ENCODE data around the gene BUD23.

BUD23 gene

DNA sequence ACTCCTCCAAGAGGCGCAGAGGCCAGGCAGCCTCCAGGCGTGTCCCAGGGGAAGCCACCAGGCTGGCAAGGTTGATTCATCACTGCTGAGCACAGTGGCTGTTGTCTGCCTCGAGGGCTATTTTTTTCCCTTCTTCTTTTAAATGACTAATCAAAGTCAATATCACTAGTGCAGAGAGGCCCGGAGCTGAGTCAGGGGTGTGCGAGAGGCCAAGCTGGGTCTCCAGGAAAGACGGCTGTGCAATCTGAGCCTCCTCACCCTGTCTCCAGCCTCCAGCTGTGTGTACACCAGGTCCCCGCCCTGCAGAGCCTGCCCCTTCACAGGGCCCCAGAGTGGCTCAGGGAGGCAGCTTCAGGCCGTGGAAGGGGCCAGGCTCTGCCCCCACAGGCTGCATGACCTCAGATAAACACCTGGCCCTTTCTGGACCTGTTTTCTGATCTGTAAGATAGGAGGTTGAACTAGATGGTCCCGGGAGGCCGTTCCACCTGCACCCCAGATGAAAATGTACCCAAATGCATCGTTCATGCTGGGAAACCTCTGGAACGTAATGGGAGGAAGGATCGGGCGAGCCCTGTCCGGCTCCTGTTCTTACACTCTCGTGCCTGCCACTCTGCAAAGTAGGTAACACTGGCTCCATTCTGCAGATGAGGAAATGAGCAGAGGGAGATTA is 32.4 kb downstream of the BUD23 start:
- TF ChIP-seq CTCF (conservative IDR thresholded peaks at IDR 0.05; ENCODE audit: control insufficient read depth, insufficient read depth, low read depth, low read length) = no peak
- DNase-seq (ENCODE audit: low read depth) = peak; percentile 98
- peak overlapping the region; percentile 1 for H3K4me3 ChIP-seq (ENCODE audit: control insufficient read depth, low read depth, low read length)

- no peak overlapping the region for H3K4me3 ChIP-seq (ENCODE audit: control insufficient read depth, low read depth, low read length)
- DNase-seq (ENCODE audit: low read depth) = peak; percentile 19
- no peak for TF ChIP-seq CTCF (conservative IDR thresholded peaks at IDR 0.05; ENCODE audit: control insufficient read depth, insufficient read depth, low read depth, low read length)
Observed at GRCh38 chr7:73716318-73716890, 33.0 kb downstream of the BUD23 start.

DNA sequence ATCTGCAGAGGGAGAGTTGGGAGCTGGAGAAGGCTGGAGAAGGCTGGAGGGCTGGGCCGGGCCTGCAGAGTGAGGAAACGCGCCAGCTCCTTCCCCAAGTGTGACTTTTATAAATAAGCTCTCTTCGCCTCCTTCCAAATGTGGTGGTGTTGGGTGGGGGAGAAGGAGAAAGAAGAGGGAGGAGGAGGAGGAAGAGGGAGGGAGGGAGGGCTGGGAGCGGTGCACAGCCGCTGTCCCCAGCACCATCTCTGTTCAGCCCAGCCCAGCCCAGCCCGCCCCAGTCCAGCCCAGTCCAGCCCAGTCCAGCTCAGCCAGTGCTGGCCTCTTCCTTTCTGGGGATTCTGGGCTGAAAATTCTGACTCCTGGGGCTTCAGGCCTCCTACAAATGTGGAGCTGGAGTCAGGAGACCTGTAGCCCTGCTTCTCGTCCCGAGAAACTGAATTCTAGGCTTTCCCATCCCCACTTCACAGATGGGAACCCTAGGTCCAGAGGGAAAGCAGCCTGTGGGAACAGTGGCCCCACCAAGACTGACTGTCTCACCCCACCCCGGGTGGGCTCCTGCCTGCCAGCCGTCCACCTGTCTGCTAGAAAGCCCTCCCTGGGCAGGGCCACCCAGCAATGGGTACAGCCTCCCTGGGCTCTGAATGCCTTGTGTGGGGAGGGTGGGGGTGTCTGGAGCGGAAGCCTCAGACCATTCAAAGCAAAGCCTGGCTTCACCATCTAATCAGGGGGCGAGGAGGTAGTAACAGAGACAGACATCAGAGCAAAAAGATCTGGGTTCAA is 33.8 kb downstream of the BUD23 start:
- H3K4me3 ChIP-seq (ENCODE audit: control insufficient read depth, low read depth, low read length) = peak overlapping the region; percentile 78
- DNase-seq (ENCODE audit: low read depth) = peak; percentile 35
- TF ChIP-seq CTCF (conservative IDR thresholded peaks at IDR 0.05; ENCODE audit: control insufficient read depth, insufficient read depth, low read depth, low read length) = no peak

- TF ChIP-seq CTCF (conservative IDR thresholded peaks at IDR 0.05; ENCODE audit: control insufficient read depth, insufficient read depth, low read depth, low read length) = no peak
- H3K4me3 ChIP-seq (ENCODE audit: control insufficient read depth, low read depth, low read length) = peak overlapping the region; percentile 78
- DNase-seq (ENCODE audit: low read depth) = peak; percentile 92
Observed at GRCh38 chr7:73717991-73718405, 34.6 kb downstream of the BUD23 start.

DNA sequence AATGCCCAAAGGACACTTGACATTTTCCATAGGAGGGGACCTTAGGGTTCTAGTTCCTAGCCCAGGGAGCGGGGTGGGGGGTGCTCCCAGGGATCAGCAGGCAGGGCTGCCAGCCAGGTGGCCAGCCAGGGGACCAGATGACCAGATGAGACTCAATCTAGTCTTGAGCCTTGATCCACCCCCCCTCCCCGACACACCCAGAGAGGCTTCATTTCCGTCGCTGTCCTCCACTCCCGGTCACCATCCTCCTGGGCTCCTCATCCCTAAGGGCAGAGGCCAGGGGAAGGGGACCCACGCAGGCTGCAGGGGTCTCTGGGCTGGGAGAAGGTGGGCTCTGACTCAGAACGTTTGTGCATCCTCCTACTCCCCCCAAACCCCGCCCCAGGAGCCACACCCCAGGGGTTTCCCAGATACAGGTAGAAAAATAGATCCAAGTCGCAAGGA is 35.1 kb downstream of the BUD23 start:
- no peak for TF ChIP-seq CTCF (conservative IDR thresholded peaks at IDR 0.05; ENCODE audit: control insufficient read depth, insufficient read depth, low read depth, low read length)
- peak overlapping the region; percentile 78 for H3K4me3 ChIP-seq (ENCODE audit: control insufficient read depth, low read depth, low read length)
- DNase-seq (ENCODE audit: low read depth) = no peak

DNA sequence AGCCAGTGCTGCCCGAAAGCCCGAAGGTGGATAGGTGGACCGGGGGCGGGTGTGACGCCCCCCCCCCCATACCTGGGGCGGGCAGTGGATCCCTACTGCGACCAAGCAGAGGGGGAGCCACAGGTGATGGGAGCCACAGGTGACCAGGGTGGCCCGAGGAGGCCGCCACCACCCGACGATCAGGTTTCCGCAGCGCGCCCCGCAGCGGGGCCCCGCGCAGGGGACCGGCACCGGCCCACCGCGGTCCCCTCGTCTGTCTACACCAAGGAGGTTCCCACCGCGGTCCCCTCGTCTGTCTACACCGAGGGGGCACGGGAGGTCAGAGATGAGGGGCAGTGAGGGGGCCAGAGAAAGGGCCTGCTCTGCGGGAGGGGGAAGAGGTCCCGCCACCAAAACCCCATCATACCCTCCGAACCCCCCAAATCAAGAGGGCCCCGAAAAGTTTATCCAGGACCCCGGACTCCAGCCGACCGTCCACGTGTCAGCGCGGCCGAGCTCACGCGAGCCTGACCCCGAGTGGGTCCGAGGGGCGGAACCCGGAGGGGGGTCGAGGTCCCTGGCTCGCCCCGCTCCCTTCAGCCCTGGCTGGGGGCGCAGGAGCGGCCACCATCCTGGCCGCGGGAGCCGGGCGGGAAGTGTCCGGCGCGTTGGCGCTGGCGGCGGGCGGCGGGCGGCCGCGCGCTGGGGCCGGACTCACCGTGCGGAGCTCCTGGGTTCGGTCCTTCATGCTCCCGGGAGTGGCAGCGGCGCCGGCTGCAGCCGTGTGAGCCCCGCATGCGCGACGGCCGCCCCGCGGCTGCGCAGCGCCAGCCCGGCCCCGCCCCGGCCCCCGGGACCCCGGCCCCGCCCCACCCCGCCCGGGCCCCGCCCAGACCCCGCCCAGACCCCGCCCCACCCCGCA is 35.8 kb downstream of the BUD23 start, which contains the start of gene STX1A:
Gene STX1A, minus strand, starts transcription at position 765 of the 901 bp plus-strand sequence. Its CDS starts 38 bp downstream, at position 727.
- H3K4me3 ChIP-seq (ENCODE audit: control insufficient read depth, low read depth, low read length) = peak within 1 kb of the TSS; percentile 78
- no peak for TF ChIP-seq CTCF (conservative IDR thresholded peaks at IDR 0.05; ENCODE audit: control insufficient read depth, insufficient read depth, low read depth, low read length)
- DNase-seq (ENCODE audit: low read depth) = peak; percentile 51

Data from fibroblast of mammary gland (primary cell).